Kidney (tissue), 14 donors: ENCODE results near the gene NRXN2. TPM values are rescaled to one million over a fixed set of nuclear protein-coding genes. Genes with fewer than 3 reads are reported as not detected.

Source experiments
- DNase-seq, 5 donors: peaks; one replicate each; pipeline ENCODE4 v3.0.0-alpha.2; 2013 to 2020
- FAIRE-seq: peaks from 2 replicates; lab custom pipeline; 2012; peaks lifted over from hg19 to GRCh38; lab: Jason Lieb, UNC
- H3K27ac ChIP-seq, 2 donors: one replicate each; pipeline ENCODE4 v1.7.0; 2013; ENCODE audit warnings: low read depth in 2 of 2, low read length in 2 of 2, inconsistent platforms in 1 of 2
- H3K27me3 ChIP-seq: one replicate; pipeline ENCODE4 v1.7.1; 2013; ENCODE audit warnings: low read length, inconsistent platforms; ENCODE audit not compliant: control insufficient read depth, insufficient read depth
- H3K36me3 ChIP-seq, 3 donors: one replicate each; pipeline versions ENCODE4 v1.7.0 to v1.7.1; 2013; ENCODE audit warnings: low read length in 3 of 3, control low read depth in 1 of 3, inconsistent platforms in 1 of 3; ENCODE audit not compliant: insufficient read depth in 3 of 3, control insufficient read depth in 2 of 3
- H3K4me1 ChIP-seq, 3 donors: one replicate each; pipeline versions ENCODE4 v1.7.0 to v1.7.1; 2013; ENCODE audit warnings: low read length in 3 of 3, inconsistent platforms in 1 of 3, low read depth in 1 of 3; ENCODE audit not compliant: control insufficient read depth in 2 of 3, insufficient read depth in 2 of 3
- H3K4me3 ChIP-seq, 3 donors: one replicate each; pipeline versions ENCODE4 v1.7.0 to v1.8.1; 2013; ENCODE audit warnings: low read length in 3 of 3, control low read depth in 1 of 3, inconsistent platforms in 1 of 3
- H3K9ac ChIP-seq, 3 donors: one replicate each; pipeline versions ENCODE4 v1.7.0 to v1.7.1; 2013; ENCODE audit warnings: low read length in 3 of 3, control low read depth in 1 of 3, inconsistent platforms in 1 of 3
- H3K9me3 ChIP-seq, 3 donors: one replicate each; pipeline versions ENCODE4 v1.7.0 to v1.7.1; 2013; ENCODE audit warnings: low read length in 3 of 3, control low read depth in 1 of 3, inconsistent platforms in 1 of 3; ENCODE audit not compliant: control insufficient read depth in 2 of 3, insufficient read depth in 1 of 3
- intact Hi-C: fragments of 100-400 bp; cut with DNase I; formaldehyde crosslinking; loops from one replicate; pipeline ENCODE4 v1.11.1; 2022
- polyA plus RNA-seq: library from polyadenylated mRNA; stranded (reverse); fragments of 350-450 nt; fragmentation: Illumina TruSeq; extraction: RNeasy Lipid Tissue Mini Kit (QIAGEN cat#74804); gene quantifications from one replicate; pipeline ENCODE4 v1.2.3, GENCODE V29; 2014; ENCODE audit warnings: low read depth, low replicate concordance; ENCODE audit not compliant: insufficient read depth
- total RNA-seq: library from RNA; stranded (reverse); fragmentation: NEBNext Ultra II Directional; extraction: Animal tissue kit (Norgen Biotek cat#: 25700); gene quantifications from one replicate; pipeline ENCODE4 v1.2.1, GENCODE V29; 2021
- TF ChIP-seq, protein P1 (sequence below): IDR thresholded peaks from 3 replicates; pipeline ENCODE4 v1.5.1; 2012; ENCODE audit warnings: mild to moderate bottlenecking, moderate library complexity, borderline replicate concordance; ENCODE audit not compliant: insufficient read depth; ENCODE audit errors: extremely low read depth
- donor health status: control.
- donor health status: control.
- donor health status: control.
- donor health status: control.
- donor health status: control.
- donor health status: DM: yes; HTN: yes; CAD: no.
- donor health status: Normal renal cell carcinoma (clear cell type).

Gene NRXN2
- total and polyA plus RNA-seq, 2 donors from 2014 or later = 13.3 to 22.0 TPM

DNA sequence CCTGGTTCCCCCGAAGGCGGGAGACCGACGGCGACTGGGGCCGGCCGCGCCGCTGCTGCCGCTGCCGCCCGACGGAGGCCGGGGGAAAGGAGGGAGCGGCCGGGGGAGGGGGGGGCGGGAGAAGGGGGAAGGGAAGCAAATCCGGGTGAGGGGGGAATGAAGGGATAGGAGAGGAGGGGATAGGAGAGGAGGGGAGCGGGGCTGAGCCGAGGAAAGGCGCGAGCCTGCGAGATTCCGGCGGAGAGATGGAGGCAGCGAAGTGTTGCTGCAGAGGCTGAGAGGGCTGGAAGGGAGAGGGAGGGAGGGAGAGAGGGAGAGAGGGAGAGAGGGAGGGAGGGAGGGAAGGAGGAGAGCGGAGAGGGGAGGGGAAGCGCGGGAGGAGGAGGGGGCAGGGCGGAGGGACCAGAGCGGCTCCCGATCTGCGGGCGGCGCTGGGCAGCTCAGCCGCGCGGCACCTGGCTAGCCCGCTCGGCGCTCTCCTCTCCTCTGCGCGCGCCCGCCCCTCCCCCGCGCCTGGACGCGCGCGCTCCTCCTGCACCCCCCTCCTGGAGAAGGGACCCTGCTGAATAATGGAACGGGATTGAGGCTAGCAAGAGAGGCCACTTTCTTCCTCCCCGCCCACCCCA lies 79.6 kb downstream of the NRXN2 start:
- intact Hi-C loops = no loop called here
- H3K9me3 ChIP-seq = no peaks in the 10 kb centered on the region

DNA sequence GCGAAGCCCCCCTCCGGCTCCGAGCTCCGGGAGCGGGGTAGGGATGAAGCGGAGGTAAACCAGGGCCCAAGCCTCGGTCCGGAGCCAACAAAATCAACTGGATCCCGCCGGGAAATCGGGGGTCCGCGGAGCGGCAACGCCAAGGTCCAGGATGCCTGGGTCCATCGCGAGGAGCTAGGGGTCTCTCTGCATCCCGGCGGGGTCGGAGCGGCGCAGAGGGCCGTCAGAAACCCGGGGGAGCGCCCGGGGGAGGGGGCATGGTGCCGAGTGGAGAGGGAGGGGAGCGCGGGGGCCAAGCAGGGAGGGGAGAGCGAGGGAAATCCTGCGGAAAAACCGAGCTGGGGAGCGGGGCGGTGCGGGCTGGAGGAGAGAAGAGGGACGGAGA lies 80.1 kb downstream of the NRXN2 start:
- Histone ChIP-seq H3K27ac (no peak overlapping the region), H3K9ac (no peak overlapping the region), H3K9me3 (no peaks in the 10 kb centered on the region), H3K36me3 (no peaks in the 10 kb centered on the region), H3K4me1 (peaks cover 0 to 10% (median 3%) of the 10 kb centered on the region in 3 donors), H3K4me3 (peak overlapping the region in 1 of 3 donors; percentile 30), H3K27me3 (peaks cover 7% of the 10 kb centered on the region)
- TF ChIP-seq, protein P1, sequence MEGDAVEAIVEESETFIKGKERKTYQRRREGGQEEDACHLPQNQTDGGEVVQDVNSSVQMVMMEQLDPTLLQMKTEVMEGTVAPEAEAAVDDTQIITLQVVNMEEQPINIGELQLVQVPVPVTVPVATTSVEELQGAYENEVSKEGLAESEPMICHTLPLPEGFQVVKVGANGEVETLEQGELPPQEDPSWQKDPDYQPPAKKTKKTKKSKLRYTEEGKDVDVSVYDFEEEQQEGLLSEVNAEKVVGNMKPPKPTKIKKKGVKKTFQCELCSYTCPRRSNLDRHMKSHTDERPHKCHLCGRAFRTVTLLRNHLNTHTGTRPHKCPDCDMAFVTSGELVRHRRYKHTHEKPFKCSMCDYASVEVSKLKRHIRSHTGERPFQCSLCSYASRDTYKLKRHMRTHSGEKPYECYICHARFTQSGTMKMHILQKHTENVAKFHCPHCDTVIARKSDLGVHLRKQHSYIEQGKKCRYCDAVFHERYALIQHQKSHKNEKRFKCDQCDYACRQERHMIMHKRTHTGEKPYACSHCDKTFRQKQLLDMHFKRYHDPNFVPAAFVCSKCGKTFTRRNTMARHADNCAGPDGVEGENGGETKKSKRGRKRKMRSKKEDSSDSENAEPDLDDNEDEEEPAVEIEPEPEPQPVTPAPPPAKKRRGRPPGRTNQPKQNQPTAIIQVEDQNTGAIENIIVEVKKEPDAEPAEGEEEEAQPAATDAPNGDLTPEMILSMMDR = no peak
- no peak for FAIRE-seq
- peak in 1 of 5 donors; percentile 77 for DNase-seq
- intact Hi-C loops = no loop called here

More for the DNA sequence above, 79.6 kb downstream of the NRXN2 start:
- TF ChIP-seq, protein P1 = no peak
- peaks cover 0 to 8% (median 3%) of the 10 kb centered on the region in 3 donors for H3K4me1 ChIP-seq
- FAIRE-seq (no peak), DNase-seq (peak in 4 of 5 donors; percentile 75 to 87 (median 83))
- H3K27ac ChIP-seq = no peak overlapping the region
- no peak overlapping the region for H3K9ac ChIP-seq
- no peaks in the 10 kb centered on the region for H3K36me3 ChIP-seq
- H3K27me3 ChIP-seq = peaks cover 7% of the 10 kb centered on the region
- peak overlapping the region in 1 of 3 donors; percentile 61 for H3K4me3 ChIP-seq

DNA sequence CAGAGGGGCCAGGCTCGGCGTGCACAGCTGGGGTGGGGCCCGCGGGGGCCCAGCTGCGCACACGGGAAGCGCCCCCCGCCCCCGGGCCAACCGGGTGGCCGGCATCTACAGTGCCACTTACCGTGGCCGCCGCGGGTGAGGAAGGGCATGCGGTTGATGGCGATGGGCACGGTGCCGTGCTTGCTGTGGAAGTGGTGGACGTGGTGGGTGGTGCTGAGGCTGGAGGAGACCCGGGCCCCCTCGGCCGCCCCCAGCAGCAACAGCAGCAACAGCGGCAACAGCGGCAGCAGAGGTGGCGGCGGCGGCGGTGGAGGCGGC lies 80.6 kb downstream of the NRXN2 start:
- H3K27me3 ChIP-seq = peaks cover 7% of the 10 kb centered on the region
- H3K4me1 ChIP-seq = peaks cover 0 to 12% (median 3%) of the 10 kb centered on the region in 3 donors
- DNase-seq = peak in 1 of 5 donors; percentile 29
- no peak overlapping the region for H3K4me3 ChIP-seq
- no peak overlapping the region for H3K27ac ChIP-seq
- FAIRE-seq = no peak
- no peaks in the 10 kb centered on the region for H3K36me3 ChIP-seq
- TF ChIP-seq, protein P1 = no peak
- H3K9me3 ChIP-seq = no peaks in the 10 kb centered on the region
- no peak overlapping the region for H3K9ac ChIP-seq
- intact Hi-C loops = no loop called here
